CD4-positive, alpha-beta memory T cell (primary cell): Measurements from ENCODE around the gene HIGD2A. TPM values are rescaled to one million over a fixed set of nuclear protein-coding genes. Genes with fewer than 3 reads are reported as not detected.

Source experiments
- CTCF ChIA-PET: fragments of 350-600 bp; sonication (Branson Sonifier 250); formaldehyde crosslinking; loops from one replicate; lab custom pipeline; 2021; ENCODE audit warnings: inconsistent platforms; ENCODE audit not compliant: partially characterized antibody; lab: Charles Lee
- POLR2A ChIA-PET: fragments of 350-600 bp; sonication (Branson Sonifier 250); formaldehyde crosslinking; loops from one replicate; lab custom pipeline; 2021; ENCODE audit not compliant: partially characterized antibody; lab: Charles Lee
- DNase-seq, 5 donors: peaks; one replicate each; pipeline versions ENCODE4 v3.0.0 to v3.0.0-alpha.2; 2020 to 2022; ENCODE audit warnings: mixed read lengths in 1 of 5
- H3K27ac ChIP-seq: one replicate; pipeline ENCODE4 v1.7.0; 2013; ENCODE audit warnings: low read depth, low read length
- H3K27me3 ChIP-seq: 2 replicates; pipeline ENCODE4 v1.7.0; 2013; ENCODE audit warnings: mild to moderate bottlenecking, low read length, moderate library complexity; ENCODE audit not compliant: insufficient read depth
- H3K36me3 ChIP-seq: 2 replicates; pipeline ENCODE4 v1.7.0; 2013; ENCODE audit warnings: mild to moderate bottlenecking, low read length, moderate library complexity; ENCODE audit not compliant: insufficient read depth
- H3K4me1 ChIP-seq: 2 replicates; pipeline ENCODE4 v1.7.0; 2013; ENCODE audit warnings: mild to moderate bottlenecking, low read length, moderate library complexity; ENCODE audit not compliant: insufficient read depth
- H3K4me3 ChIP-seq, 2 donors: one replicate each; pipeline ENCODE4 v1.7.0; 2013; ENCODE audit warnings: low read length in 2 of 2, mild to moderate bottlenecking in 1 of 2
- H3K9me3 ChIP-seq, 2 donors: one replicate each; pipeline ENCODE4 v1.7.0; 2013; ENCODE audit warnings: low read length in 2 of 2, control low read depth in 1 of 2; ENCODE audit not compliant: control insufficient read depth in 1 of 2
- H3K27ac Mint-ChIP-seq, 7 donors: one replicate each; pipeline ENCODE4 v1.8.0; 2020 to 2021; ENCODE audit warnings: mixed read lengths in 7 of 7, mild to moderate bottlenecking in 6 of 7, inconsistent platforms in 3 of 7, moderate library complexity in 3 of 7
- H3K27me3 Mint-ChIP-seq, 2 donors: one replicate each; pipeline ENCODE4 v1.8.0; 2020 to 2021; ENCODE audit warnings: mixed read lengths in 2 of 2
- H3K36me3 Mint-ChIP-seq, 2 donors: one replicate each; pipeline ENCODE4 v1.8.0; 2020 to 2021; ENCODE audit warnings: mixed read lengths in 2 of 2, inconsistent platforms in 1 of 2, mild to moderate bottlenecking in 1 of 2
- H3K4me1 Mint-ChIP-seq, 4 donors: one replicate each; pipeline ENCODE4 v1.8.0; 2020 to 2021; ENCODE audit warnings: mixed read lengths in 4 of 4, mild to moderate bottlenecking in 1 of 4
- H3K4me3 Mint-ChIP-seq, 8 donors: one replicate each; pipeline ENCODE4 v1.8.0; 2020 to 2021; ENCODE audit warnings: mixed read lengths in 8 of 8, mild to moderate bottlenecking in 7 of 8, moderate library complexity in 6 of 8, inconsistent platforms in 3 of 8
- H3K9me3 Mint-ChIP-seq, 8 donors: one replicate each; pipeline ENCODE4 v1.8.0; 2020 to 2021; ENCODE audit warnings: mixed read lengths in 8 of 8, mild to moderate bottlenecking in 5 of 8, inconsistent platforms in 3 of 8, moderate library complexity in 1 of 8
- intact Hi-C: fragments of 100-400 bp; cut with micrococcal nuclease; formaldehyde crosslinking; loops from one replicate; pipeline ENCODE4 v1.15.1; 2023
- polyA plus RNA-seq, 2 donors: library from polyadenylated mRNA; unstranded; fragments of 300-500 nt; fragmentation: Illumina TruSeq; gene quantifications; one replicate each; pipeline ENCODE4 v1.2.3, GENCODE V29; 2021
- total RNA-seq, 2 experiments: library from RNA; stranded (reverse); gene quantifications; one replicate each; pipeline ENCODE4 v1.2.3, GENCODE V29; 2021

HIGD2A gene
- total and polyA plus RNA-seq, 4 experiments from 2014 or later, result 81.3 to 224 (median 137) TPM

- Mint-ChIP-seq H3K4me1 (peaks cover 9 to 24% (median 16%) of the 10 kb centered on the region in 4 donors), H3K27me3 (no peaks in the 10 kb centered on the region), H3K36me3 (peaks cover 26 to 57% of the 10 kb centered on the region in 2 donors), H3K9me3 (no peaks in the 10 kb centered on the region), H3K27ac (peak overlapping the region in 1 of 7 donors; percentile 36), H3K4me3 (no peak overlapping the region)
- DNase-seq, result no peak
- peaks cover 16% of the 10 kb centered on the region for H3K4me1 ChIP-seq
- peaks cover 45% of the 10 kb centered on the region for H3K36me3 ChIP-seq
- no peak overlapping the region for H3K4me3 ChIP-seq
- intact Hi-C loops, result no loop called here
- H3K27me3 ChIP-seq, result no peaks in the 10 kb centered on the region
- H3K9me3 ChIP-seq, result no peaks in the 10 kb centered on the region
- H3K27ac ChIP-seq, result no peak overlapping the region
- CTCF ChIA-PET, result no interaction called here
- POLR2A ChIA-PET, result no interaction called here
These were observed 5.8 kb upstream of the HIGD2A start for GRCh38 chr5:176382721-176383120.

GRCh38 chr5:176383248-176383905, 5.2 kb upstream of the HIGD2A start:
- intact Hi-C loops, result no loop called here
- POLR2A ChIA-PET, result no interaction called here
- H3K36me3 ChIP-seq, result peaks cover 45% of the 10 kb centered on the region

GRCh38 chr5:176383961-176384360, 4.6 kb upstream of the HIGD2A start:
- H3K4me3 Mint-ChIP-seq, result no peak overlapping the region
- POLR2A ChIA-PET, result no interaction called here

More at GRCh38 chr5:176383248-176383905, 5.2 kb upstream of the HIGD2A start:
- Histone ChIP-seq H3K4me1 (peaks cover 21% of the 10 kb centered on the region), H3K4me3 (no peak overlapping the region), H3K27me3 (no peaks in the 10 kb centered on the region), H3K9me3 (no peaks in the 10 kb centered on the region), H3K27ac (no peak overlapping the region)
- H3K27me3 Mint-ChIP-seq, result no peaks in the 10 kb centered on the region
- no peak overlapping the region for H3K4me3 Mint-ChIP-seq
- peaks cover 26 to 58% of the 10 kb centered on the region in 2 donors for H3K36me3 Mint-ChIP-seq
- H3K9me3 Mint-ChIP-seq, result peaks cover 0 to 1% (median 0%) of the 10 kb centered on the region in 8 donors
- peaks cover 13 to 30% (median 21%) of the 10 kb centered on the region in 4 donors for H3K4me1 Mint-ChIP-seq
- CTCF ChIA-PET, result no interaction called here
- no peak overlapping the region for H3K27ac Mint-ChIP-seq
- no peak for DNase-seq

GRCh38 chr5:176384366-176384930, 4.1 kb upstream of the HIGD2A start:
- Histone ChIP-seq H3K4me1 (peaks cover 24% of the 10 kb centered on the region), H3K36me3 (peaks cover 45% of the 10 kb centered on the region), H3K4me3 (no peak overlapping the region), H3K27ac (no peak overlapping the region), H3K9me3 (no peaks in the 10 kb centered on the region), H3K27me3 (no peaks in the 10 kb centered on the region)
- intact Hi-C loops, result no loop called here
- DNase-seq, result no peak
- CTCF ChIA-PET, result interaction anchor here (0.6 kb wide), 1 partner anchor 148 kb away, joined by 3 read pairs; no protein-coding TSS in a partner anchor
- Mint-ChIP-seq H3K27me3 (no peaks in the 10 kb centered on the region), H3K4me1 (peaks cover 15 to 41% (median 26%) of the 10 kb centered on the region in 4 donors), H3K4me3 (no peak overlapping the region), H3K27ac (no peak overlapping the region), H3K36me3 (peaks cover 26 to 68% of the 10 kb centered on the region in 2 donors), H3K9me3 (peaks cover 0 to 1% (median 0%) of the 10 kb centered on the region in 8 donors)
- POLR2A ChIA-PET, result no interaction called here

More at GRCh38 chr5:176383961-176384360, 4.6 kb upstream of the HIGD2A start:
- H3K36me3 ChIP-seq, result peaks cover 45% of the 10 kb centered on the region
- Mint-ChIP-seq H3K27me3 (no peaks in the 10 kb centered on the region), H3K9me3 (peaks cover 0 to 1% (median 0%) of the 10 kb centered on the region in 8 donors), H3K27ac (no peak overlapping the region), H3K36me3 (peaks cover 26 to 64% of the 10 kb centered on the region in 2 donors), H3K4me1 (peaks cover 14 to 36% (median 24%) of the 10 kb centered on the region in 4 donors)
- peaks cover 21% of the 10 kb centered on the region for H3K4me1 ChIP-seq
- no peaks in the 10 kb centered on the region for H3K9me3 ChIP-seq
- no peak overlapping the region for H3K4me3 ChIP-seq
- intact Hi-C loops, result no loop called here
- no peaks in the 10 kb centered on the region for H3K27me3 ChIP-seq
- no peak overlapping the region for H3K27ac ChIP-seq
- CTCF ChIA-PET, result interaction anchor here (0.6 kb wide), 1 partner anchor 148 kb away, joined by 3 read pairs; no protein-coding TSS in a partner anchor
- DNase-seq, result no peak

GRCh38 chr5:176384991-176385390, 3.6 kb upstream of the HIGD2A start:
- H3K4me3 Mint-ChIP-seq, result peak overlapping the region in 1 of 8 donors; percentile 39
- Histone ChIP-seq H3K4me1 (peaks cover 29% of the 10 kb centered on the region), H3K27ac (no peak overlapping the region), H3K27me3 (no peaks in the 10 kb centered on the region), H3K9me3 (no peaks in the 10 kb centered on the region), H3K36me3 (peaks cover 45% of the 10 kb centered on the region), H3K4me3 (no peak overlapping the region)
- peaks cover 0 to 1% (median 0%) of the 10 kb centered on the region in 8 donors for H3K9me3 Mint-ChIP-seq
- POLR2A ChIA-PET, result no interaction called here
- H3K27me3 Mint-ChIP-seq, result no peaks in the 10 kb centered on the region
- peak overlapping the region in 1 of 7 donors; percentile 62 for H3K27ac Mint-ChIP-seq
- intact Hi-C loops, result no loop called here
- CTCF ChIA-PET, result no interaction called here
- peaks cover 17 to 45% (median 30%) of the 10 kb centered on the region in 4 donors for H3K4me1 Mint-ChIP-seq
- peaks cover 21 to 68% of the 10 kb centered on the region in 2 donors for H3K36me3 Mint-ChIP-seq
- DNase-seq, result no peak

- peak overlapping the region in 7 of 8 donors; percentile 41 to 96 (median 50) for H3K4me3 Mint-ChIP-seq
- Histone ChIP-seq H3K4me1 (peaks cover 33% of the 10 kb centered on the region), H3K27ac (no peak overlapping the region), H3K9me3 (no peaks in the 10 kb centered on the region), H3K4me3 (no peak overlapping the region), H3K27me3 (no peaks in the 10 kb centered on the region), H3K36me3 (peaks cover 45% of the 10 kb centered on the region)
- intact Hi-C loops, result no loop called here
- peaks cover 20 to 69% of the 10 kb centered on the region in 2 donors for H3K36me3 Mint-ChIP-seq
- peaks cover 0 to 1% (median 0%) of the 10 kb centered on the region in 8 donors for H3K9me3 Mint-ChIP-seq
- H3K4me1 Mint-ChIP-seq, result peaks cover 17 to 45% (median 30%) of the 10 kb centered on the region in 4 donors
- H3K27ac Mint-ChIP-seq, result peak overlapping the region in 6 of 7 donors; percentile 6 to 93 (median 44)
- POLR2A ChIA-PET, result interaction anchor here (1.8 to 2.1 kb wide), 2 partner anchors 19 to 25 kb away, joined by 5 to 6 read pairs; partner anchors contain the start of gene KIAA1191
- no peaks in the 10 kb centered on the region for H3K27me3 Mint-ChIP-seq
- CTCF ChIA-PET, result interaction anchor here (1.1 kb wide), 2 partner anchors 25 to 274 kb away, joined by 3 read pairs; partner anchors contain the start of gene KIAA1191
- DNase-seq, result no peak
These were observed 2.1 kb upstream of the HIGD2A start for GRCh38 chr5:176386491-176386890.
